H9 (cell line): ENCODE measurements around the gene NRN1L. TPM values are rescaled to one million over a fixed set of nuclear protein-coding genes. Genes with fewer than 3 reads are reported as not detected.
"Not testable (repeated sequence)": the region's sequence is repeated elsewhere in the genome, so short reads cannot be mapped to it uniquely, and the experiment has no call there.

Experiments
- DNase-seq: peaks from one replicate; pipeline ENCODE4 v3.0.0-alpha.2; 2017
- H2AFZ ChIP-seq: one replicate; pipeline ENCODE4 v1.6.1; 2013; ENCODE audit warnings: mild to moderate bottlenecking, low read length, control low read depth, moderate library complexity
- H2AK5ac ChIP-seq: 2 replicates; pipeline ENCODE4 v1.6.1; 2013; ENCODE audit warnings: low read length, control low read depth, mixed read lengths; ENCODE audit not compliant: insufficient read length
- H2BK120ac ChIP-seq: one replicate; pipeline ENCODE4 v1.6.1; 2013; ENCODE audit warnings: low read depth, mild to moderate bottlenecking, low read length, control low read depth, inconsistent platforms; ENCODE audit not compliant: poor library complexity, severe bottlenecking
- H2BK12ac ChIP-seq: 2 replicates; pipeline ENCODE4 v1.6.1; 2013; ENCODE audit warnings: low read length, control low read depth, mixed read lengths, low read depth; ENCODE audit not compliant: insufficient read length
- H2BK15ac ChIP-seq: 2 replicates; pipeline ENCODE4 v1.6.1; 2013; ENCODE audit warnings: low read depth, low read length, control low read depth
- H2BK20ac ChIP-seq: one replicate; pipeline ENCODE4 v1.6.1; 2013; ENCODE audit warnings: low read depth, mild to moderate bottlenecking, low read length, control low read depth, inconsistent platforms; ENCODE audit not compliant: poor library complexity, severe bottlenecking
- H2BK5ac ChIP-seq: 2 replicates; pipeline ENCODE4 v1.6.1; 2013; ENCODE audit warnings: low read length, control low read depth, mixed read lengths; ENCODE audit not compliant: insufficient read length
- H3K14ac ChIP-seq: 2 replicates; pipeline ENCODE4 v1.6.1; 2013; ENCODE audit warnings: low read length, control low read depth; ENCODE audit not compliant: insufficient read depth
- H3K18ac ChIP-seq: 2 replicates; pipeline ENCODE4 v1.6.1; 2013; ENCODE audit warnings: low read depth, mild to moderate bottlenecking, mixed read lengths, low read length, control low read depth; ENCODE audit not compliant: insufficient read length
- H3K23ac ChIP-seq: 2 replicates; pipeline ENCODE4 v1.6.1; 2013; ENCODE audit warnings: low read length, control low read depth, mixed read lengths, low read depth; ENCODE audit not compliant: insufficient read length
- H3K23me2 ChIP-seq: 2 replicates; pipeline ENCODE4 v1.6.1; 2013; ENCODE audit warnings: low read depth, mild to moderate bottlenecking, mixed read lengths, low read length, control low read depth; ENCODE audit not compliant: insufficient read length, poor library complexity, severe bottlenecking
- H3K27ac ChIP-seq: 2 replicates; pipeline ENCODE4 v1.5.1; 2013; ENCODE audit warnings: low read length, control low read depth, mixed read lengths, low read depth; ENCODE audit not compliant: insufficient read length
- H3K27me3 ChIP-seq: 2 replicates; pipeline ENCODE4 v1.6.1; 2013; ENCODE audit warnings: low read length, control low read depth, inconsistent platforms; ENCODE audit not compliant: insufficient read depth
- H3K4ac ChIP-seq: 2 replicates; pipeline ENCODE4 v1.6.1; 2013; ENCODE audit warnings: low read depth, mild to moderate bottlenecking, control low read depth, inconsistent platforms, low read length, moderate library complexity
- H3K4me1 ChIP-seq: 2 replicates; pipeline ENCODE4 v1.6.1; 2013; ENCODE audit warnings: low read length, control low read depth, inconsistent platforms; ENCODE audit not compliant: insufficient read depth
- H3K4me2 ChIP-seq: 2 replicates; pipeline ENCODE4 v1.6.1; 2013; ENCODE audit warnings: low read length, control low read depth, mixed read lengths; ENCODE audit not compliant: insufficient read length, insufficient read depth
- H3K56ac ChIP-seq: 2 replicates; pipeline ENCODE4 v1.6.1; 2013; ENCODE audit warnings: low read depth, mild to moderate bottlenecking, mixed read lengths, low read length, control low read depth; ENCODE audit not compliant: insufficient read length
- H3K79me1 ChIP-seq: 2 replicates; pipeline ENCODE4 v1.6.1; 2013; ENCODE audit warnings: low read depth, mild to moderate bottlenecking, moderate library complexity, low read length, control low read depth, inconsistent platforms; ENCODE audit not compliant: insufficient read depth, poor library complexity, severe bottlenecking
- H3K79me2 ChIP-seq: 2 replicates; pipeline ENCODE4 v1.6.1; 2013; ENCODE audit warnings: low read length, control low read depth, inconsistent platforms; ENCODE audit not compliant: insufficient read depth
- H3K9ac ChIP-seq: 2 replicates; pipeline ENCODE4 v1.6.1; 2013; ENCODE audit warnings: low read length, control low read depth, mixed read lengths; ENCODE audit not compliant: insufficient read length; ENCODE audit errors: extremely low read depth
- H3K9me3 ChIP-seq: one replicate; pipeline ENCODE4 v1.6.1; 2013; ENCODE audit warnings: low read depth, low read length, inconsistent platforms; ENCODE audit not compliant: control insufficient read depth
- H3T11ph ChIP-seq: one replicate; pipeline ENCODE4 v1.6.1; 2013; ENCODE audit warnings: mild to moderate bottlenecking, low read length, control low read depth, inconsistent platforms
- H4K20me1 ChIP-seq: one replicate; pipeline ENCODE4 v1.6.1; 2013; ENCODE audit not compliant: control insufficient read depth, insufficient read length, insufficient read depth
- H4K5ac ChIP-seq: 2 replicates; pipeline ENCODE4 v1.6.1; 2013; ENCODE audit warnings: low read depth, mild to moderate bottlenecking, mixed read lengths, low read length, control low read depth; ENCODE audit not compliant: insufficient read length
- H4K8ac ChIP-seq: replicated peaks from 2 replicates; pipeline ENCODE4 v1.6.1; 2013; ENCODE audit warnings: low read length, control low read depth, mixed read lengths, low read depth; ENCODE audit not compliant: insufficient read length
- H4K91ac ChIP-seq: 2 replicates; pipeline ENCODE4 v1.6.1; 2013; ENCODE audit warnings: low read depth, mild to moderate bottlenecking, moderate library complexity, mixed read lengths, low read length, control low read depth; ENCODE audit not compliant: insufficient read length
- H3K27ac Mint-ChIP-seq, 3 experiments: 2 replicates in 2 of 3; 3 replicates in 1 of 3; pipeline ENCODE4 v1.8.0; 2020 to 2021; ENCODE audit warnings: mixed read lengths in 3 of 3, mild to moderate bottlenecking in 1 of 3, moderate library complexity in 1 of 3
- H3K27me3 Mint-ChIP-seq: 2 replicates; pipeline ENCODE4 v1.8.0; 2021; ENCODE audit warnings: low read depth, mild to moderate bottlenecking, moderate library complexity, mixed read lengths
- H3K36me3 Mint-ChIP-seq, 3 experiments: 2 replicates in 2 of 3; 3 replicates in 1 of 3; pipeline ENCODE4 v1.8.0; 2020 to 2021; ENCODE audit warnings: low read depth in 3 of 3, mixed read lengths in 3 of 3; ENCODE audit not compliant: insufficient read depth in 1 of 3
- H3K4me1 Mint-ChIP-seq, 2 experiments: 2 replicates each; pipeline ENCODE4 v1.8.0; 2020; ENCODE audit warnings: mixed read lengths in 2 of 2
- H3K4me3 Mint-ChIP-seq, 2 experiments: 2 replicates in 1 of 2; 3 replicates in 1 of 2; pipeline ENCODE4 v1.8.0; 2020 to 2021; ENCODE audit warnings: mild to moderate bottlenecking in 2 of 2, mixed read lengths in 2 of 2, moderate library complexity in 1 of 2
- H3K9me3 Mint-ChIP-seq, 2 experiments: 2 replicates in 1 of 2; 3 replicates in 1 of 2; pipeline ENCODE4 v1.8.0; 2020; ENCODE audit warnings: mild to moderate bottlenecking in 2 of 2, mixed read lengths in 2 of 2, moderate library complexity in 1 of 2
- CTCF ChIP-seq: fragments of 200-600 bp; sonication (generic); conservative IDR thresholded peaks from 3 replicates; pipeline ENCODE4 v1.8.0; 2021; ENCODE audit warnings: antibody characterized with exemption, mild to moderate bottlenecking
- whole genome bisulfite sequencing: extraction: QIAGEN DNeasy Blood & Tissue Kit; methylation state at CpG from one replicate; pipeline ENCODE4 v1.1.7; 2013; ENCODE audit warnings: missing lambda C conversion rate, low lambda C conversion rate, mixed read lengths; ENCODE audit not compliant: insufficient read length; ENCODE audit errors: extremely low coverage; 5-methylcytosine and 5-hydroxymethylcytosine counted together
- total RNA-seq: library from RNA; stranded (reverse); gene quantifications from 2 replicates; pipeline ENCODE4 v1.2.1, GENCODE V29; 2021

NRN1L gene
- total RNA-seq, 1 experiment from 2014 or later = 2.0 TPM

GRCh38 chr16:67914758-67915495 is 30.2 kb downstream of the NRN1L start:
- Histone ChIP-seq H4K5ac (no peak overlapping the region), H2BK5ac (no peak overlapping the region), H3K27ac (no peak overlapping the region), H3K23ac (no peak overlapping the region), H3K56ac (no peak overlapping the region), H3K14ac (no peak overlapping the region), H3K9ac (no peak overlapping the region), H2AK5ac (no peak overlapping the region), H3K23me2 (no peaks in the 10 kb centered on the region), H4K20me1 (no peaks in the 10 kb centered on the region), H4K91ac (no peak overlapping the region), H3K79me2 (no peaks in the 10 kb centered on the region), H3K9me3 (no peaks in the 10 kb centered on the region), H2BK20ac (no peak overlapping the region), H4K8ac (no peak overlapping the region), H2AFZ (no peak overlapping the region), H3T11ph (no peak overlapping the region), H2BK15ac (no peak overlapping the region), H3K4ac (no peak overlapping the region), H3K27me3 (no peaks in the 10 kb centered on the region), H2BK120ac (no peak overlapping the region), H3K4me2 (no peak overlapping the region), H3K18ac (no peak overlapping the region), H3K4me1 (peaks cover 7% of the 10 kb centered on the region; the same call in 1 of the 2 replicates), H3K79me1 (no peaks in the 10 kb centered on the region), H2BK12ac (no peak overlapping the region)
- H3K9me3 Mint-ChIP-seq = no peaks in the 10 kb centered on the region
- no peaks in the 10 kb centered on the region; the same call in 1 of the 2 replicates for H3K27me3 Mint-ChIP-seq
- peak overlapping the region; percentile 41 to 69 (median 68); a peak in 6 of 7 replicates for H3K27ac Mint-ChIP-seq
- H3K36me3 Mint-ChIP-seq = peaks cover 7 to 34% (median 9%) of the 10 kb centered on the region in 3 experiments; a peak in 6 of 7 replicates
- DNase-seq = no peak
- H3K4me3 Mint-ChIP-seq = peak overlapping the region in 1 of 2 experiments; percentile 62; a peak in 3 of 5 replicates
- no CpG with 5 or more reads among the region's 7 CpGs for WGBS
- TF ChIP-seq CTCF = no peak
- peaks cover 12 to 23% of the 10 kb centered on the region in 2 experiments for H3K4me1 Mint-ChIP-seq

- not testable (repeated sequence) for DNase-seq, H3K4me2 ChIP-seq, H3K56ac ChIP-seq, H3K14ac ChIP-seq, H2AK5ac ChIP-seq, H3K9me3 ChIP-seq, H3K27ac ChIP-seq, H4K8ac ChIP-seq, H3K9ac ChIP-seq, H3K79me2 ChIP-seq, H4K5ac ChIP-seq, H2BK12ac ChIP-seq, H2BK15ac ChIP-seq, H3K4me1 ChIP-seq, H3K23me2 ChIP-seq, H3T11ph ChIP-seq, H4K91ac ChIP-seq, H4K20me1 ChIP-seq, H3K4ac ChIP-seq, H3K18ac ChIP-seq, H3K79me1 ChIP-seq, H2AFZ ChIP-seq, H3K23ac ChIP-seq, H3K27me3 Mint-ChIP-seq, H2BK5ac ChIP-seq, H2BK20ac ChIP-seq, H3K27me3 ChIP-seq, H3K9me3 Mint-ChIP-seq, H2BK120ac ChIP-seq
- H3K4me3 Mint-ChIP-seq = peak overlapping the region in 1 of 2 experiments; percentile 62; a peak in 2 of 5 replicates
- peak overlapping the region in 1 of 3 experiments; percentile 41; a peak in 2 of 7 replicates for H3K27ac Mint-ChIP-seq
- peaks cover 12 to 23% of the 10 kb centered on the region in 2 experiments for H3K4me1 Mint-ChIP-seq
- WGBS = no CpG with 5 or more reads among the region's 2 CpGs
- H3K36me3 Mint-ChIP-seq = peaks cover 5 to 30% (median 8%) of the 10 kb centered on the region in 3 experiments; a peak in 6 of 7 replicates
Measured at GRCh38 chr16:67915496-67915769, 30.7 kb downstream of the NRN1L start.
